Peyer's patch (tissue), 4 donors: ENCODE measurements around the gene PAGE2B.

Experiments
- POLR2A ChIP-seq, 2 donors: fragments of 450-650 bp; IDR thresholded peaks; one replicate each; pipeline ENCODE4 v1.5.1; 2017; ENCODE audit warnings: antibody characterized with exemption in 2 of 2, mild to moderate bottlenecking in 2 of 2, moderate library complexity in 2 of 2
- TF ChIP-seq, protein P1 (sequence below), 6 experiments: fragments of 450-650 bp in 4 of 6; fragments of 200-600 bp in 2 of 6; sonication (generic) in 1 of 6; IDR thresholded peaks; one replicate each; pipeline ENCODE4 v1.5.1; 2017 to 2019; ENCODE audit warnings: antibody characterized with exemption in 6 of 6, mild to moderate bottlenecking in 3 of 6, moderate library complexity in 1 of 6

DNA sequence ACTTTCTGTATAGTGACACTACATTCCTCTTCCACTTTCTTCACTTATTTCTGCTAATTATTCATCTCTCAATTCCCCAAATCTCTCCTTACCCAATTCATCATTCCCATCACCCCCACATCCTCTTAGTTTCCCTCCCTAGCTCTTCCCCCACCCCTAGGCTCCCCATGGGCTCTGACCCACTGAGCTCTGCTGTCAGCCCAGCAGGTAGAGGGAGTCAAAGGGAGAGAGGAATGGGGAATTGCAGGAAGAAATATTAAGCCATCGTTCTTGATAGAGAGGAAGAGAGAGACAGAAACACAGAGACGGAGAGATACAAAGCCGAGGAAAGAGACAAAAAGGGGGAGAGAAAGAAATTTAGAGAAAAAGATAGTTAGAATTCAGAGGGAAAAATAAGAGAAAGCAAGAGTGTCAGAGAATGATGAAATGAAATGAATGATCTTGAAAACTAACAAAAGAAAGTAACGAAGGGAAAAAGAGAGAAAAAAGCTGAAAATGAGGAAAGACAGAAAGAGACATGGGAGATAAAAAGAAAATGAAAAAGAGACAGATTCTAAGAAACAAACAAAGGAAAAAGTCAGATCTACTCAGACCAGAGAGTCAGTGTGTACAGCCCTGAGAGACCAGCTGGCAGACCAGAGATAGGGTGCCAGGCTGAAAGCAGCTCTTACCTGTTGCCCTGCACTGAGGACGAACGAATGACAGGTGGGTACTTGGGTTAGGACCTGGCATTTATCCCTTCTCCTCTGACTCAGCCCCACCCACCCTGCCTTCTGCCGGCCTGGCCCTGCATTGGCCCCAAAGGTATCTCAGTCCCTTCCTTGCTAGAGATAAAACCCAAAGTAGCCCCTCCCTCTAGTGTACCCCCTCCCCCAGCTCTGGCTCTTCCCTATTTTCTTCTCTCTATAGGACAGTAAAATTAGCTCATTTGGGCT lies 44.3 kb upstream of the PAGE2B start, which contains the start of gene ALAS2:
- TF ChIP-seq POLR2A (IDR thresholded peaks at IDR 0.05): no peak
- TF ChIP-seq, protein P1, sequence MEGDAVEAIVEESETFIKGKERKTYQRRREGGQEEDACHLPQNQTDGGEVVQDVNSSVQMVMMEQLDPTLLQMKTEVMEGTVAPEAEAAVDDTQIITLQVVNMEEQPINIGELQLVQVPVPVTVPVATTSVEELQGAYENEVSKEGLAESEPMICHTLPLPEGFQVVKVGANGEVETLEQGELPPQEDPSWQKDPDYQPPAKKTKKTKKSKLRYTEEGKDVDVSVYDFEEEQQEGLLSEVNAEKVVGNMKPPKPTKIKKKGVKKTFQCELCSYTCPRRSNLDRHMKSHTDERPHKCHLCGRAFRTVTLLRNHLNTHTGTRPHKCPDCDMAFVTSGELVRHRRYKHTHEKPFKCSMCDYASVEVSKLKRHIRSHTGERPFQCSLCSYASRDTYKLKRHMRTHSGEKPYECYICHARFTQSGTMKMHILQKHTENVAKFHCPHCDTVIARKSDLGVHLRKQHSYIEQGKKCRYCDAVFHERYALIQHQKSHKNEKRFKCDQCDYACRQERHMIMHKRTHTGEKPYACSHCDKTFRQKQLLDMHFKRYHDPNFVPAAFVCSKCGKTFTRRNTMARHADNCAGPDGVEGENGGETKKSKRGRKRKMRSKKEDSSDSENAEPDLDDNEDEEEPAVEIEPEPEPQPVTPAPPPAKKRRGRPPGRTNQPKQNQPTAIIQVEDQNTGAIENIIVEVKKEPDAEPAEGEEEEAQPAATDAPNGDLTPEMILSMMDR (IDR thresholded peaks at IDR 0.05): no peak
